B cell (primary cell): Measurements from ENCODE around the gene FMN2. TPM values are rescaled to one million over a fixed set of nuclear protein-coding genes. Genes with fewer than 3 reads are reported as not detected.

Source experiments
- ATAC-seq: fragments of 200-7000 bp; cut with Tn5 transposase; one replicate; pipeline ENCODE4 v1.10.0; 2021; ENCODE audit warnings: low read depth, mild to moderate bottlenecking, moderate number of reproducible peaks, moderate library complexity
- CTCF ChIA-PET: fragments of 350-600 bp; sonication (Branson Sonifier 250); formaldehyde crosslinking; loops from one replicate; lab custom pipeline; 2021; ENCODE audit warnings: antibody characterized with exemption, inconsistent platforms; lab: Charles Lee
- POLR2A ChIA-PET: fragments of 350-600 bp; sonication (Branson Sonifier 250); formaldehyde crosslinking; loops from one replicate; lab custom pipeline; 2021; ENCODE audit warnings: antibody characterized with exemption; lab: Charles Lee
- DNase-seq: peaks from one replicate; pipeline ENCODE4 v3.0.0; 2013
- H2AFZ ChIP-seq: 2 replicates; pipeline ENCODE4 v1.6.1; 2012; ENCODE audit warnings: mild to moderate bottlenecking, low read depth, low read length; ENCODE audit not compliant: insufficient read depth, poor library complexity, severe bottlenecking
- H3K27ac ChIP-seq, 2 donors: 1 replicate in 1 of 2; 2 replicates in 1 of 2; pipeline ENCODE4 v1.5.1; 2012 to 2013; ENCODE audit warnings: low read length in 2 of 2, mild to moderate bottlenecking in 2 of 2, moderate library complexity in 1 of 2
- H3K27me3 ChIP-seq, 4 experiments: fragments of 200-600 bp in 1 of 4; sonication (generic) in 1 of 4; replicated peaks in 1 of 4; 1 replicate in 2 of 4; 2 replicates in 2 of 4; pipeline versions ENCODE4 v1.6.1 to v1.7.0; 2013 to 2016; ENCODE audit warnings: low read length in 3 of 4, mild to moderate bottlenecking in 2 of 4, mixed read lengths in 1 of 4, moderate library complexity in 1 of 4; ENCODE audit not compliant: insufficient read depth in 4 of 4, control insufficient read depth in 3 of 4; ENCODE audit errors: control extremely low read depth in 1 of 4
- H3K36me3 ChIP-seq, 2 experiments: replicated peaks in 1 of 2; 1 replicate in 1 of 2; 2 replicates in 1 of 2; pipeline versions ENCODE4 v1.6.1 to v1.7.1; 2013; ENCODE audit warnings: low read length in 1 of 2; ENCODE audit not compliant: insufficient read depth in 2 of 2, control insufficient read depth in 1 of 2; ENCODE audit errors: control extremely low read depth in 1 of 2, extremely low read depth in 1 of 2
- H3K4me1 ChIP-seq, 2 donors: fragments of 200-600 bp in 1 of 2; sonication (generic) in 1 of 2; 1 replicate in 1 of 2; 2 replicates in 1 of 2; pipeline versions ENCODE4 v1.5.1 to v1.6.1; 2013 to 2017; ENCODE audit warnings: low read length in 2 of 2; ENCODE audit not compliant: control insufficient read depth in 2 of 2, insufficient read depth in 2 of 2
- H3K4me2 ChIP-seq: replicated peaks from 2 replicates; pipeline ENCODE3; 2012; ENCODE audit warnings: mild to moderate bottlenecking, low read depth, low read length; ENCODE audit not compliant: poor library complexity, severe bottlenecking
- H3K4me3 ChIP-seq, 5 experiments: fragments of 200-600 bp in 1 of 5; sonication (generic) in 1 of 5; 1 replicate in 3 of 5; 2 replicates in 2 of 5; pipeline versions ENCODE4 v1.5.1 to v1.7.0; 2011 to 2016; ENCODE audit warnings: low read length in 4 of 5, mild to moderate bottlenecking in 4 of 5, low read depth in 2 of 5, control low read depth in 1 of 5, moderate library complexity in 1 of 5; ENCODE audit not compliant: insufficient read depth in 1 of 5; ENCODE audit errors: control extremely low read depth in 1 of 5, extremely low read depth in 1 of 5
- H3K79me2 ChIP-seq: fragments of 200-600 bp; sonication (generic); one replicate; pipeline ENCODE4 v1.6.0; 2016; ENCODE audit warnings: low read length; ENCODE audit not compliant: control insufficient read depth, insufficient read depth
- H3K9ac ChIP-seq: fragments of 200-600 bp; sonication (generic); 2 replicates; pipeline ENCODE4 v1.6.1; 2017; ENCODE audit warnings: mild to moderate bottlenecking, low read length, moderate library complexity
- H3K9me3 ChIP-seq, 3 donors: one replicate each; pipeline versions ENCODE4 v1.6.1 to v1.7.1; 2013; ENCODE audit warnings: low read length in 2 of 3; ENCODE audit not compliant: control insufficient read depth in 2 of 3, insufficient read depth in 1 of 3; ENCODE audit errors: control extremely low read depth in 1 of 3
- H4K20me1 ChIP-seq: 2 replicates; pipeline ENCODE4 v1.6.0; 2012; ENCODE audit warnings: mild to moderate bottlenecking, low read length; ENCODE audit not compliant: insufficient read depth, control insufficient read depth, poor library complexity, severe bottlenecking
- H3K27ac Mint-ChIP-seq: one replicate; pipeline ENCODE4 v1.8.0; 2021; ENCODE audit warnings: mixed read lengths
- H3K27me3 Mint-ChIP-seq: one replicate; pipeline ENCODE4 v1.8.0; 2021; ENCODE audit warnings: mixed read lengths
- H3K4me1 Mint-ChIP-seq: one replicate; pipeline ENCODE4 v1.8.0; 2021; ENCODE audit warnings: mixed read lengths
- H3K4me3 Mint-ChIP-seq: one replicate; pipeline ENCODE4 v1.8.0; 2021; ENCODE audit warnings: mixed read lengths
- H3K9me3 Mint-ChIP-seq: one replicate; pipeline ENCODE4 v1.8.0; 2022; ENCODE audit warnings: mixed read lengths; ENCODE audit not compliant: insufficient read depth
- CTCF ChIP-seq: fragments of 200-600 bp; IDR thresholded peaks from one replicate; pipeline ENCODE4 v1.8.0; 2022; ENCODE audit warnings: antibody characterized with exemption, mild to moderate bottlenecking
- EZH2 ChIP-seq: IDR thresholded peaks from 2 replicates; pipeline ENCODE4 v1.6.1; 2012; ENCODE audit warnings: borderline replicate concordance, low read depth, mild to moderate bottlenecking, moderate library complexity, low read length; ENCODE audit not compliant: insufficient read depth, poor library complexity, severe bottlenecking
- WGBS: methylation state at CpG from one replicate; pipeline ENCODE4 v1.1.5; 2013; ENCODE audit warnings: missing lambda C conversion rate; ENCODE audit not compliant: insufficient coverage; 5-methylcytosine and 5-hydroxymethylcytosine counted together
- intact Hi-C: fragments of 100-400 bp; cut with micrococcal nuclease; formaldehyde crosslinking; loops from one replicate; pipeline ENCODE4 v1.10.0; 2022
- polyA plus RNA-seq: library from polyadenylated mRNA; depleted of rRNA; stranded (reverse); fragments of >200 nt; gene quantifications from 2 replicates; pipeline ENCODE4 v1.2.3, GENCODE V29; 2012
- total RNA-seq, 2 donors: library from RNA; stranded (reverse); fragments of 120-200 nt in 1 of 2; gene quantifications; 1 replicate in 1 of 2; 2 replicates in 1 of 2; pipeline versions ENCODE4 v1.2.3 to v1.2.4, GENCODE V29; 2013 to 2022

Gene FMN2
- total and polyA plus RNA-seq, 2 donors (not counting 1 experiment from before 2014, with no cell fraction given): not detected

DNA sequence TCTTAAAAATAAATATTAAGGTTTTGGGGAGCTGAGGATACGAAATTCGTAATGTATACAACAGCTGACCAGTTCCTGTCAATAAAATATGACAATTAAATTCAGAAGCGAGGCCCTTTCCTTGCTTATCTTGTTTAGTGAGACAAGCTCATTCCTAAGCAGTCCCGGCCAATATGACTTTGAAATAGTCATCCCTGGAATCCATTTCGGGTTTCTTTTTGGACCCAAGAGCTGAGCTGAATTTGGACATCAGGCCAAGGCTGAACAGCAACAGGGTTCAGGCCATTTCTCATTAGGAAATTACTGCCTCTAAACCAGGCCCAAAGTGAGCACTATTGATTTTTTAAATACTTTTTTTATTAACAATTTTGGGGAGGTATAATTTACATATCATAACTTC, 17.3 kb upstream of the FMN2 start:
- ChIA-PET CTCF (no interaction called here), POLR2A (no interaction called here)
- no peaks in the 10 kb centered on the region for H3K27me3 ChIP-seq
- DNase-seq (no peak), ATAC-seq (no peak)
- peaks cover 7% of the 10 kb centered on the region for H3K9me3 Mint-ChIP-seq
- peaks cover 0 to 11% (median 0%) of the 10 kb centered on the region in 3 donors for H3K9me3 ChIP-seq
- H3K79me2 ChIP-seq: no peaks in the 10 kb centered on the region
- no peak overlapping the region for H3K4me3 Mint-ChIP-seq
- intact Hi-C loops: no loop called here
- no peak overlapping the region for H2AFZ ChIP-seq
- WGBS: 47% methylated on average over 3 of the region's 5 CpGs
- H3K27ac Mint-ChIP-seq: no peak overlapping the region
- no peaks in the 10 kb centered on the region for H3K4me1 Mint-ChIP-seq
- no peak overlapping the region for H3K4me3 ChIP-seq
- no peaks in the 10 kb centered on the region for H3K36me3 ChIP-seq
- H3K27ac ChIP-seq: no peak overlapping the region
- no peak overlapping the region for H3K4me2 ChIP-seq
- H3K4me1 ChIP-seq: no peaks in the 10 kb centered on the region
- H3K27me3 Mint-ChIP-seq: no peaks in the 10 kb centered on the region
- TF ChIP-seq CTCF (no peak), EZH2 (no peak)
- no peaks in the 10 kb centered on the region for H4K20me1 ChIP-seq
- H3K9ac ChIP-seq: no peak overlapping the region

- no peaks in the 10 kb centered on the region for H4K20me1 ChIP-seq
- no peak overlapping the region for H3K27ac ChIP-seq
- 100% methylated on average over 1 of the region's 3 CpGs for WGBS
- no peaks in the 10 kb centered on the region for H3K27me3 Mint-ChIP-seq
- intact Hi-C loops: no loop called here
- H3K9ac ChIP-seq: no peak overlapping the region
- ATAC-seq (no peak), DNase-seq (no peak)
- TF ChIP-seq CTCF: no peak
- no peak for TF ChIP-seq EZH2
- no peak overlapping the region for H2AFZ ChIP-seq
- H3K27me3 ChIP-seq: no peaks in the 10 kb centered on the region
- no peaks in the 10 kb centered on the region for H3K36me3 ChIP-seq
- no peaks in the 10 kb centered on the region for H3K79me2 ChIP-seq
- H3K4me1 ChIP-seq: no peaks in the 10 kb centered on the region
- H3K9me3 ChIP-seq: peaks cover 0 to 11% (median 0%) of the 10 kb centered on the region in 3 donors
- no peak overlapping the region for H3K4me3 Mint-ChIP-seq
- H3K4me1 Mint-ChIP-seq: no peaks in the 10 kb centered on the region
- no peak overlapping the region for H3K4me2 ChIP-seq
- ChIA-PET POLR2A (no interaction called here), CTCF (no interaction called here)
- H3K4me3 ChIP-seq: no peak overlapping the region
- peaks cover 7% of the 10 kb centered on the region for H3K9me3 Mint-ChIP-seq
- no peak overlapping the region for H3K27ac Mint-ChIP-seq
These were observed 16.8 kb upstream of the FMN2 start for GRCh38 chr1:240074908-240075307.
